Neural cell (in vitro differentiated cells): ENCODE data around the gene SLC16A10. TPM values are rescaled to one million over a fixed set of nuclear protein-coding genes. Genes with fewer than 3 reads are reported as not detected.
"Not testable (repeated sequence)": the region's sequence is repeated elsewhere in the genome, so short reads cannot be mapped to it uniquely, and the experiment has no call there.

Experiments used
- H2AFZ ChIP-seq: fragments of 200-600, 300-800 bp; sonication (generic), shearing (Covaris generic); 2 replicates; pipeline ENCODE4 v1.6.0; 2014; ENCODE audit warnings: low read depth, mild to moderate bottlenecking, antibody characterized with exemption, low read length, moderate library complexity
- H3F3A ChIP-seq: fragments of 200-600 bp; shearing (Covaris generic); 2 replicates; pipeline ENCODE4 v1.6.1; 2016; ENCODE audit warnings: mild to moderate bottlenecking, moderate library complexity, mixed read lengths, antibody characterized with exemption, low read length; ENCODE audit not compliant: insufficient read depth, poor library complexity, severe bottlenecking
- H3K27ac ChIP-seq: fragments of 200-600, 300-800 bp; sonication (generic), shearing (Covaris generic); 2 replicates; pipeline ENCODE4 v1.5.1; 2014; ENCODE audit warnings: mild to moderate bottlenecking, low read length, moderate library complexity
- H3K27me3 ChIP-seq: fragments of 300-800, 200-600 bp; sonication (generic), shearing (Covaris generic); 2 replicates; pipeline ENCODE4 v1.6.0; 2014; ENCODE audit warnings: mild to moderate bottlenecking, low read depth, low read length, moderate library complexity; ENCODE audit not compliant: insufficient read depth
- H3K36me3 ChIP-seq: fragments of 300-800, 200-600 bp; sonication (generic), shearing (Covaris generic); 2 replicates; pipeline ENCODE4 v1.5.1; 2014; ENCODE audit warnings: mild to moderate bottlenecking, antibody characterized with exemption, low read length, moderate library complexity; ENCODE audit not compliant: insufficient read depth
- H3K4me2 ChIP-seq: fragments of 300-800, 200-600 bp; sonication (generic), shearing (Covaris generic); 2 replicates; pipeline ENCODE4 v1.6.0; 2014; ENCODE audit warnings: mild to moderate bottlenecking, low read length
- H3K4me3 ChIP-seq: fragments of 300-800, 200-600 bp; sonication (generic), shearing (Covaris generic); 2 replicates; pipeline ENCODE4 v1.5.1; 2014; ENCODE audit warnings: mild to moderate bottlenecking, low read length, moderate library complexity
- H3K79me2 ChIP-seq: fragments of 200-600 bp; shearing (Covaris generic); replicated peaks from 2 replicates; pipeline ENCODE4 v1.6.0; 2014; ENCODE audit warnings: mild to moderate bottlenecking, low read length, moderate library complexity; ENCODE audit not compliant: insufficient read depth
- H3K9ac ChIP-seq: fragments of 300-800, 200-600 bp; sonication (generic), shearing (Covaris generic); 2 replicates; pipeline ENCODE4 v1.6.1; 2016; ENCODE audit warnings: mild to moderate bottlenecking, low read length, mixed read lengths
- H3K9me2 ChIP-seq: fragments of 200-600 bp; shearing (Covaris generic); 2 replicates; pipeline ENCODE4 v1.6.1; 2016; ENCODE audit warnings: mild to moderate bottlenecking, low read length, mixed read lengths; ENCODE audit not compliant: insufficient read depth
- H3K9me3 ChIP-seq: fragments of 200-600, 300-800 bp; sonication (generic), shearing (Covaris generic); 2 replicates; pipeline ENCODE4 v1.6.1; 2016; ENCODE audit warnings: mild to moderate bottlenecking, mixed run types, low read length, moderate library complexity, mixed read lengths
- H4K20me1 ChIP-seq: fragments of 200-600 bp; shearing (Covaris generic); 2 replicates; pipeline ENCODE4 v1.6.1; 2016; ENCODE audit warnings: mild to moderate bottlenecking, mixed run types; ENCODE audit not compliant: insufficient read depth
- CTCF ChIP-seq: fragments of 450-650 bp; IDR thresholded peaks from 2 replicates; pipeline ENCODE4 v1.5.1; 2014; ENCODE audit warnings: antibody characterized with exemption, mild to moderate bottlenecking, moderate library complexity; ENCODE audit not compliant: poor library complexity, severe bottlenecking
- EZH2 ChIP-seq: fragments of 200-600, 300-800 bp; shearing (Covaris generic), sonication (generic); IDR thresholded peaks from 2 replicates; pipeline ENCODE4 v1.6.1; 2014; ENCODE audit warnings: antibody characterized with exemption, low read length, borderline replicate concordance, mild to moderate bottlenecking; ENCODE audit not compliant: insufficient read depth, poor library complexity, severe bottlenecking
- POLR2AphosphoS5 ChIP-seq: IDR thresholded peaks from 2 replicates; pipeline ENCODE4 v1.6.1; 2012
- RAD21 ChIP-seq: fragments of 450-650 bp; conservative IDR thresholded peaks from 2 replicates; pipeline ENCODE4 v1.6.1; 2014; ENCODE audit warnings: antibody characterized with exemption, mild to moderate bottlenecking, moderate library complexity
- SMC3 ChIP-seq: fragments of 450-650 bp; conservative IDR thresholded peaks from 2 replicates; pipeline ENCODE4 v1.6.1; 2014; ENCODE audit warnings: antibody characterized with exemption, mild to moderate bottlenecking, moderate library complexity; ENCODE audit not compliant: poor library complexity
- polyA plus RNA-seq: library from polyadenylated mRNA; depleted of rRNA; stranded (reverse); fragments of >200 nt; gene quantifications from 2 replicates; pipeline ENCODE4 v1.2.3, GENCODE V29; 2014

Gene SLC16A10
- polyA plus RNA-seq, 1 donor from 2014 or later, result 1.5 TPM

GRCh38 chr6:111254779-111255166 is 167.5 kb downstream of the SLC16A10 start:
- Histone ChIP-seq H3K4me2 (no peak overlapping the region), H3K36me3 (no peaks in the 10 kb centered on the region), H3K27ac (no peak overlapping the region), H3K9me2 (no peaks in the 10 kb centered on the region), H3K9me3 (no peaks in the 10 kb centered on the region), H2AFZ (no peak overlapping the region), H3K4me3 (no peak overlapping the region), H3K9ac (no peak overlapping the region), H4K20me1 (no peaks in the 10 kb centered on the region), H3K79me2 (no peaks in the 10 kb centered on the region), H3K27me3 (no peaks in the 10 kb centered on the region), H3F3A (no peaks in the 10 kb centered on the region)
- no peak for TF ChIP-seq POLR2AphosphoS5
- TF ChIP-seq EZH2, result no peak
- TF ChIP-seq CTCF, result no peak
- no peak for TF ChIP-seq SMC3

- H3K4me2 ChIP-seq, H3K9ac ChIP-seq, H3K9me2 ChIP-seq, H2AFZ ChIP-seq, H3F3A ChIP-seq, H3K27ac ChIP-seq, H3K9me3 ChIP-seq, H4K20me1 ChIP-seq, H3K36me3 ChIP-seq, H3K79me2 ChIP-seq, H3K27me3 ChIP-seq, H3K4me3 ChIP-seq: not testable (repeated sequence)
Observed at GRCh38 chr6:111255838-111256237, 168.5 kb downstream of the SLC16A10 start.

- Histone ChIP-seq H3K4me3 (no peak overlapping the region), H3K36me3 (no peaks in the 10 kb centered on the region), H4K20me1 (no peaks in the 10 kb centered on the region)
Observed at GRCh38 chr6:111256646-111257045, 169.3 kb downstream of the SLC16A10 start.

More at GRCh38 chr6:111256646-111257045, 169.3 kb downstream of the SLC16A10 start:
- Histone ChIP-seq H3K9ac (no peak overlapping the region), H3K27me3 (no peaks in the 10 kb centered on the region), H3K79me2 (peaks cover 13% of the 10 kb centered on the region), H3K4me2 (no peak overlapping the region), H3K9me2 (no peaks in the 10 kb centered on the region), H3K9me3 (no peaks in the 10 kb centered on the region), H3K27ac (no peak overlapping the region), H2AFZ (no peak overlapping the region), H3F3A (no peaks in the 10 kb centered on the region)
- peak; percentile 35 for TF ChIP-seq CTCF
- TF ChIP-seq RAD21, result peak; percentile 36
- TF ChIP-seq POLR2AphosphoS5, result no peak
